GM21528 (cell line): Measurements from ENCODE around the gene ARPC5.

Source experiments
- ATAC-seq: cut with Tn5 transposase; IDR thresholded peaks from one replicate; pipeline ENCODE4 v1.9.1; 2021; ENCODE audit warnings: mild to moderate bottlenecking, moderate library complexity; ENCODE audit not compliant: unreplicated experiment, low FRiP score

ARPC5 gene

DNA sequence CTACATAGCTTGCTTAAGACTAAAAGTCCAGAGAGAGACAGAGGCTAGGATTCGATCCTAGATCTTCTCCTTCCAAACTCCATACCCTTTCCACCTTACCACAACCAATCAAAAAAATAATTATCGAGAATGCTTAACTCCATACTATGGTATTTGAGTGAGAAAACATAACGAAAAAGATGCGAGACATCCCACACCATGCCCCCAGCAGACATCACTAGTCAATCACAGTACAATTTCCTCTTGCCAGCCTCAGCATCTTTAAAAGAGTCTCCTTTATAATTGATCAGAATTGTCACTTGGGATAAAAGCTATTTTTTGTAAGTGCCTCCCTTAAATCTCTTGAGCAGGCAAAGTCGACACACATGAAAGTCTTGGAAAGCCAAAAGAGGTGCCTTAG is 46.2 kb downstream of the ARPC5 start:
- no peak for ATAC-seq

DNA sequence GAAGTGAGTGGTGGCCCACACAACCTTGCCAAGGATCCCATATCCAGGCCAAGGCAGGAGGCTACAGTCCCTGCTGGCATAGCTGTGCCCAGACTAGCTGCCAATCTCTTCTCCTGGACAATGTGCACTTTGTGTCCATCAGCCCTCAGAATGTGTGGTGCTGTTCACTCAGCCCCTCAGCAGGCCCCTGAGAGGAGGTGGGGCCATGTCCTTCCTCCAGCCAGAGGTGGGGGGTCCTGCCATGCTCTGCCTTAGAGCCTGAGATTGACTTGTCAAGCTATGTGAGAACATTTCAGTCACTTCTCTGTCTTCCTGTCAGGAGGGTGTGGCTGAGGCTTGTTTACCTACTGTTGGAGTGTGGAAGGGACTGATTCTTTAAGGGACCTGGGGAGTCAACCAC is 46.8 kb downstream of the ARPC5 start:
- no peak for ATAC-seq

DNA sequence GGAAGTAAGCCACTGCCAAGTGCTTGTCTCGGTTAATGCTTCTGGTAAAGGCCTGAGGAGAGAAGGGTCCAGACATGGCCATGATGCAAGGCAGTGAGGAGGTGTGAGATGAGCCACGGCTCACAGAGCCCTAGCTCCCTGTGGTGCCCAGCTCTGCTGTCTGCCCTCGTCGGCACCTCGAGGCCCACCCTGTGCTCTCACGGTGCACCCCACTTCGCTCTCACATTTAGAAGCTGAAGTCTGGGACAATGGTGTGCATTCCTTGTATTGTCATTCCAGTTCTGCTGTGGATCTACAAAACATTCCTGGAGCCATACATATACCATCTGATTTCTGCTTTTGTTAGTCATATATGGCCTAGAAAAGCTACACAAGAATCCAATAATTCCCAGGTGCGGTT is 48.7 kb downstream of the ARPC5 start:
- no peak for ATAC-seq

DNA sequence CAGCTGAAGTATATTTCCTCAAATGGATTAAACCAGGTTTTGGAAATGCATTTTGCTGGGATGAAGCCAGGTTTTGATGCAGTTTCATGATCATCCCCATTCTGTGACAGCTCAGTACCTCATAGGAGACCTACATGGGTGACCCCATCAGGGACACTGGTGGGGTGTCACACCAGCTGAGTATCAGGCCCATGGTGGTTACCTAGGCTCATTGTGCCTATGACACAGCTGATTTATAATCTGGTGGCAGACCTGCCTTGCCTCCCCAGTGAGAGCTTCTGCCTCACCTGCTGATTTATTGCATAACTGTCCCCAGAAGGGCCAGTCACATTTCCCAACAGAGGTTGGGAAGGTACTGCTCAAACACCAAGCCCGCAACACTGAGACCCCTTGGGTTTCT is 49.1 kb downstream of the ARPC5 start:
- no peak for ATAC-seq

DNA sequence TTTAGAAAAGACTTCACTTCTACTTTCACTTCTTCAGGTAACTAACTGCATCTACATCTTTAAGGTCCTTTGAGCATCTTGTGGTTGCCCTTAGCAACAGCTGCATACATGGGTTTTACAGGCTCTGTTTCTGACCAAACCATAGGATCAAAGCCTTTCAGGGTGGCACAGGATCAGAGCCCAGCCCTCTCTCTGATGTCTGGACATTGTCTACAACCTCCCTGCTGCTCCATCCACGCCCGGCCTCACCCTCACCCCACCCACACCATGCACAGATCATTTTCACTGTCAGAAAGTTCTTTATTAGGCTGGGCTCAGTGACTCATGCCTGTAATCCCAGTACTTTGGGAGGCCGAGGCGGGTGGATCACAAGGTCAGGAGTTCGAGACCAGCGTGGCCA is 50.5 kb downstream of the ARPC5 start:
- no peak for ATAC-seq

DNA sequence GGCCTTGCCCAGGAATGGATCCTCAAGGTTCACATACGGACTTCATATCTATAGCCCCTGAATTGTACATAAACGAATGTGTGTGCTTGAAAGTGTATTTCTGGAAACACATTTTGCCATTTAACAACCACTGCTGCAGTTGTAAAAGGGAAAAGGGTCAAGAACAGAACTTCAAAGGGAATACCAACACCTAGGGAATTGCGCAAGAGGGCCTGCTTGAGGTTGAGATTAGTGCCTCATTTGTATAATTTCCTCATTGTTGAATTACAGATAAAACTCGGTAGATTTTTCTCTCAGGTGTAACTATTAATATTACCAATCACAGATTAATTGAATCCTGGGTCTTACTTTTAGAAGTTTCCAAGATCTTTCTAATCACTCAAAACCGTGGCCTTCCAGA is 51.4 kb downstream of the ARPC5 start:
- no peak for ATAC-seq

DNA sequence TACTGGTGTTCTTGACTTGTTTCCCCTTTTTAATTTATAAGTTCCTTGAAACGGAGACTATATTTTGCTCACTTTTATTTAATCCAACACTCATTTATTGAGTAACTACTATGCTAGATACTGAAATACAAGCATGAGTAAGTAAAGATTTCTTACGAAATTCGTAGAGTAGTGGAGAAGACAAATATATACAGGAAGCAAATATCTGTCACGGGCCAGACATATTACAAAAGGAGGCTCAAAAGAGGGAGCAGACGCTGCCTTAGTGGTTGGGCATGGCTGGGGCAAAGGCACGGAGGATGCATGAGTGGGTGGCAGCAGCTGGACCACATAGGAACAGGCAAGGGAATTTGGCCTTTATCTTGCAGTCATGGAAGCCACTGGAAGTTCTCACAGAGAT is 52.1 kb downstream of the ARPC5 start:
- ATAC-seq, result no peak

DNA sequence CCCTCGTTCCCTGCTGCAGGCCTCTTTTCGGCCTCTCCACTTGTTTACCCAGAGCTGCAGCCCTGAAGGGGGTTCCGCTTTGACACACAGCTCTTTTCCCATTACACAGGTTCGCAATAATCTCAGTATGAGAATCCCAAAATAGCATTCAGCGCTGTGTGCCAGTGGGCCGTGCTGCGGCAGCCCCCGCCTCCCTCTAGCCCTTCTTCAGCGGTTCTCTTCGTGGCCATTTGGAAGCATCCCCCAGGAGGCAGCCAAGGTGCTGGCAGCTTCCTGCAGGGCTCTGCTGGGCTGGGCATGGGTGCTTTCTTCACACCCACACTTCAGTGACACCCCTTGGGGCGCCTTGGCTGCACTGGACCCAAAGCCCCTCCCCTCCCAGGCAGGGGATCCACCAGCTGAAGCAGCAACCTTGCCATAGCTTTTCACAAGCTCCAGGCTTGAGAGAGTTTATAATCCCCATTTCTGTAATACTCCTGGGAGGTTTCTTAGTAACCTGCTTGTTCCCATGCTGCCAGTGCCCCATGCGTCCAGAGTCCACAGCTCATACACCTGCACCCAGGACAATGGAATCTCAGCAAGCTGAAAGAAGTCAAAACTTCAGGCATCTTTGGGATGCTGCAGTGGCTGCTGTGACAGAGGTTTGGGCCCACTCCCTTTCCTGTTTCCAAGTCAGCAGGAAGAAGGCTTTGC is 53.4 kb downstream of the ARPC5 start:
- no peak for ATAC-seq

DNA sequence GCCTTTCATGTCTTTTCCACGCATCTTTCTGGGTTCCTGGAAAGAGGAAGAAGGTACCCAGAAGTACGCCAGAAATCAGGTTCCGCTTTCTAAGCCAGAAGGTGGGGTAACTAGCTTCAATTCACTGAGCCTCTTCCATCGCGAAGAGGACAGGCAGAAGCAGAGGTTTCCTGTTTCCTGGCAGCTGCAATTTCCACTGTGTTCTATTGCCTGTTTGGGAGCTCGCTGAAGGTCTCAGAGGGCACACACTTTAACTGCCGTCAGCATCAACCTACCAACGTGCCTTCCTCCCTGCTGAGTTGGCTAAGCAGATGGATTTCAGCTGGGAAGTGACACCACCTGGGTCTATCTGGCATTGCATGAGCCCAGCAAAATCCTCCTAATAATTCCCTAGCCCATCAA is 55.3 kb downstream of the ARPC5 start:
- ATAC-seq, result no peak

DNA sequence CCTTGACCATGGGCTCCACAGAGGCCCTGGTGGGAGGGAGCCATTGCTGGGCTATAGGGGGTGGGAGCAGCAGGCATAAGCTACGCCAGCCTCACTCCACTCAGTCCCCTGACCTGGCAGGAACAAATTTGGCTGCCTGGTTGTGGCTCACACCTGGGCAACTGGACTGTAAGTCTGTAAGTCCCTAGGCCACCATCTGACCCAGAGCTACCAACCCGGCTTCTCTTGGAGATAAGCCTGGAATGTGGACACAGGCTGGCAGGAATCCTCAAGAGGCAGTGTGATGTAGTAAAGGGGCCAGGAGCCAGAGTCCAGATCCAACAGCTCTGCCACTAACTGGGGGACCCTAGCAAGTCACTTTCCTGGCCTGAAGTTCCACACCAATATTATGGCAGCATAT is 56.7 kb downstream of the ARPC5 start:
- no peak for ATAC-seq

DNA sequence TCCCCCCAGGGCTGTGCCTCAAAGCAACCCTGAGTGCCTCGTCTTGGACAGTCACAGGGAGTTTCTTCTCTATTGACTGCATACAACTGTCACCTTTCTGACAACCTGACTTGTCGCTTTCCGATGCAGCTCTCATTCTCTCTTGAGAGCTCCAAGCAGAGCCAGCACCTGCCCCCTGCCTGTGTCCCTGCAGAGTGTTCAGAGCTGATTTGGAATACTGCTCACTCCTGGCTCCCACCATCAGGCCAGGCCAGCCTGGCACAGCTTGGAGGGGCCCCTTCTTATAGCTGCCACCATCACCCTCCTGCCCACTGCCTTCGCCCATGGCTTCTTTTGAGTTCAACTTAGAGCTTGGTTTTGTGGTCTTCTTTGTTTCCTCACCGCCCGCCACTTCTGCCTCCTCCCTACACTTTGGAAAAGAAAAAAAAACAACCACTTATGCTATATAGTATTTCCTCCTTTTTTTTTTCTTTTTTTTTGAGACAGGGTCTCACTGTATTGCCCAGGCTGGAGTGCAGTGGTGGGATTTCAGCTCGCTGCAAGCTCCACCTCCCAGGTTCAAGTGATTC is 57.6 kb downstream of the ARPC5 start:
- no peak for ATAC-seq

DNA sequence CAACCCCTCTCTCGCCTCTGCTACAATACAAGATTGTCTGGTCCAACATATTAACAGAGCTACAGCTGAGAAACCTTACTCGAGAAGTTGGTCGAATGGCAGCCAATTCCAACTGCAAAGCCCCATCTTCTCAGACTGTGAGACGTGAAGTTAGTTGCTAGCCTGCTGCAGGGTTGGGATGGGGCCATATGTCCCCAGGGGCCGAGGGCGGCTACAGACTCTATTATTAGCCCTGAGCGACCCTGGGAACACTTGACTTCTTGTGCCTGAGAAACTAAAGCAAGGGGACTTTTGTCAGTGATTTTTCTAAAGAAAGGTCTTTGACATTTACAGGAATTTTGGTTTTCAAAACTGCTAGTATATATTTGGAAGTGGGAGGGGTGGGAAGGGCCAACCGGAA is 59.0 kb downstream of the ARPC5 start:
- ATAC-seq, result no peak

DNA sequence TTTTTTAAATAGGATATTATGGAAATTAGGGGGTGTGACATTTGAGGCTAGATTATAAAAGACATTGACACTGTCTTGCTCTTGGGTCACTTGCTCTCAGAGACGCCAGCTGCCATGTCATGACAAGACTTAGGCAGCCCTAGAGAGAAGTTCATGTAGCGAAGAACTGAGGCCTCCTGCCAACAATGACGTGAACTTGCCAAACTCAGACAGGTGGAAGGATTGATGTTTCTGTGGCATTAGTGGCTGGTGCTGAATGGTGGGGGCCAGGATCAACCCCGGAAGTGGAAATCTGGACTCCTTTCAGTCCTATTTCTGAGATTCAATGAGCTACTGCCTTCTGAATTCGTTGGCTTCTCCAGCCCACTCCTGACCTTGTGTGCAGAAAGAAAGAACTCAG is 60.0 kb downstream of the ARPC5 start:
- no peak for ATAC-seq

DNA sequence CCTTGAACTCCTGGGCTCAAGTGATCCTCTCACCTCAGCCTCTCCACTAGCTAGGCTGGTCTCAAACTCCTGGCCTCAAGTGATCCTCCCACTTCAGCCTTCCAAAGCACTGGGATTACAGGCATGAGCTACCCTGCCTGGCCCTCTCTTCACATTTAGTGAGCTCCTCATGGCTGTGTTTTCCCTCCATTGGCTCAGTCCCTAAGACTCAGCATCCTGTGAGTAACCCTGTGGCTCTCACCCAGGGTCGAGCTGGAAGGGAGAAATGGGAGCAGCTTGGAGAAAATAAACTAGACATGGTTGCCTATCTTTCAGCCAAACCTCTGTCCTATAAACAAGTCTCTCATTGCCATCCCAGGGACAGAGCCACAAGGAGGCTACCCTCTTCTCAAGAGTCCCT is 62.9 kb downstream of the ARPC5 start:
- no peak for ATAC-seq

DNA sequence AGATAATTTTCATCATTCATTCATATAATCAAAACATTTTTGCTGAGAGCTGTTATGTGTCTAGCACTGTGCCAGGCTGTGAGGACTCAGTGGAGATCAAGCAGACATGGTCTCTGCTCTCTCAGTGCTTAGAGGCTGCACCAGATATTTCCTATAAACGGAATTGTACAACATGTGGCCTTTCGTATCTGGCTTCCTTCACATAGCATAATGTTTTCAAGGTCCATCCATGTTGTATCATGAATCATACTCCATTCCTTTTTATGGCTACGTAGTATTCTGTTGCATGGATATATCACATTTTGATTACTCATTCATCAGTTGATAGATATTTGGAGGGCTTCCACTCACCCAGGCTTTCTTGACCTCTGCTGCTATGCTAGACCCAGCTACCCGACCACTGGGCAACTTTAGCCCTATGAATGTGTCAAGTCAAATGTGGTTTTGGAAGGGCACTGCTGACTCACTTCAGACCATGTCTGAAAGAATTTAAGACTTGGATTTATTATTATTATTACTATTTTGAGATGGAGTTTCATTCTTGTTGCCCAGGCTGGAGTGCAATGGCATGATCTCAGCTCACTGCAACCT is 63.8 kb downstream of the ARPC5 start:
- no peak for ATAC-seq
